ENCODE measurements around the gene GJA4. TPM values are rescaled to one million over a fixed set of nuclear protein-coding genes. Genes with fewer than 3 reads are reported as not detected.
"Not testable (repeated sequence)": the region's sequence is repeated elsewhere in the genome, so short reads cannot be mapped to it uniquely, and the experiment has no call there.

The GJA4 gene
- total RNA-seq, 1 experiment from 2014 or later, result not detected

DNA sequence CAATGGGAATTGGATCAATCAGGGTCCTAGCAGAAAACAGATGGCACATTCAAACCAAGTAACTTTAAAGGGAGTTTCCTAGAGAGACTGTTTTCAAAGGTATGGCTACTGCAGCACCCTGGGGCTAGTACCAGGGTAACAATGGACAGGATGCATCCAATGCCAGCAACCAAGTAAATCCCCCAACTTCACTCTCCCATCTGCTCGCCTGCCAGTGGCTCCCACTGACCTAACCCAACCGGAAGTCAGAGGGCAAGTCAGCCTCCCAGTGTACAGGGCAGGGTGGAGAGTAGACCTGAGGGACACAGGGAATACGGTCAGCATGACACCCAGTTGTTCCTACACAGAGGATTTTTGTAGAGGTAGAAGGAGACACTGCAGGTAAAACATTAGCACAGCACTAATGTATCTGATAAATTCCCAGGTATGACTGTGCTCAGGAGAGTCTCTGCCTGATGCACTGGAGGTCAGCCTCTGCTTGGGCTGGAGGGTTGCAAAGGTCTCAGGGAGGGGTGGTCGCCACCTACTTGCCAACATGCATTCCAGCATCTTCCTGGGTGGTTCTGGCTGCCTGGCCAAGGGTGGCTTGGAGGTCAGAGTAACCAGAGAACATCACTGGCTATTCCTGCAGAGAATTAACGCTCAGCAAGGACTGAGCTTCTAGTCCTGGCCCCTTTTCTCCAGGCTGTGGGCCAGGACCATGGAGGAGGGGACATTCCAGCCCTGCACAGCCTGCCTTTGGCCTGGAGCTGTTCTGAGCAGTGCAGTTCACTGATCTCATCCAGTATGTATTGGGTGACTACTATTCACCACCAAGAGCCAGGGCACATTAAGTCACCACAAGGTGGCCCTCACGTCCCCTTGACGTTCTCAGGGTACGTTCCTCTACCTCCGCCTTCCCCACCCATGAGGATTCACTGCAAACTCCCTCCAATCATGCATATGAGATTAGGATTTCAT, 5.1 kb upstream of the GJA4 start:
- peak; percentile 11 for DNase-seq (ENCODE audit: low read depth)

DNA sequence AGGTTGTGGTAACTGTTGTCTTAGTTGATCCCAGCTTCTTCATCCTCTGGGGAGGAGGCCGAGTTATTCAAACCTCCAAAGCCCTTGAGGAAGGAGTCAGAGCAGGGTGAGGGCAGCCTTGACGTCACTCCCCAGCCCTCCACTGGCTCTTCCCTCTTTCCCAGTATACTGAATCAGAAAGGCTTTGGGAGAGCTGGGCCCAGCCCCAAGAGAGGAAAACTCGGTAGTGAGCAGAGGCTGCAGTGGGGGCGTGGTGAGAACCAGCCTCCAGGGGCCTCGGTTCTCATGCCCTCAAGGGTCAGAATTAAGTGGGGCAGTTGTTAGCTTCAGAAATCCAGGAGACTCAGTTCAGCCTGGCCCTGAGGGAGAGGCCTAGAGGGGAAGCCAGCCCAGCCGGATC, 1.8 kb upstream of the GJA4 start:
- DNase-seq (ENCODE audit: low read depth), result no peak

DNA sequence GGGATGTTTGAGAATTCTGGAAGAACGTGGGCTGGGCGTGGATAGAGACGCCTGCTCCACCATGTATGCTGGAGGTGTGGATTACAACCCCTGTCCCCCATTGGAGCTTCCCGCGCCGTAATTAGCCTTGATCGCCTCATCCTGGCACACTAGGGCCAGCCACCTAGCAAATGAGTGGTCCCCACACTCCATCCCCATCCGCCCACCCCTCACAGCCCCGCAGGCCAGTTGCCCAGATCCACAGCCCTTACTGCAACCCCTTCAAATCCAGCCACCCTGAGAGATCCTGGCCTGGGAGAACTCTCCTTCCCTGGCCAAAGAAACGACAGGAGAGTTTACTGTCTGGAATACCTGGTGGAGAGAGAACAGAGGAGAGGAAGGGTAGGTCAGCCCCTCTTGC, 375 bp upstream of the GJA4 start:
- DNase-seq (ENCODE audit: low read depth), result no peak

DNA sequence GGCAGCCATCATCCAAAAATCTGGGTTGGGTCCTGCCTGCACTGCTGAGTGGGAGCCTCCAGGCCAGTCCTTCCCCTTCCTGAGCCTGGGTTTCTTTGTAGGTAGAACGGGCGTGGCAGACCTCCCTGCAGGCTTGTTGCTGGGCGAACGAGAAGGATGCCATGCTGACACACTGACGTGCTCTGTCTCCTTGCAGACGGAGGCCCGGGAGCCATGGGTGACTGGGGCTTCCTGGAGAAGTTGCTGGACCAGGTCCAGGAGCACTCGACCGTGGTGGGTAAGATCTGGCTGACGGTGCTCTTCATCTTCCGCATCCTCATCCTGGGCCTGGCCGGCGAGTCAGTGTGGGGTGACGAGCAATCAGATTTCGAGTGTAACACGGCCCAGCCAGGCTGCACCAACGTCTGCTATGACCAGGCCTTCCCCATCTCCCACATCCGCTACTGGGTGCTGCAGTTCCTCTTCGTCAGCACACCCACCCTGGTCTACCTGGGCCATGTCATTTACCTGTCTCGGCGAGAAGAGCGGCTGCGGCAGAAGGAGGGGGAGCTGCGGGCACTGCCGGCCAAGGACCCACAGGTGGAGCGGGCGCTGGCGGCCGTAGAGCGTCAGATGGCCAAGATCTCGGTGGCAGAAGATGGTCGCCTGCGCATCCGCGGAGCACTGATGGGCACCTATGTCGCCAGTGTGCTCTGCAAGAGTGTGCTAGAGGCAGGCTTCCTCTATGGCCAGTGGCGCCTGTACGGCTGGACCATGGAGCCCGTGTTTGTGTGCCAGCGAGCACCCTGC, 1.4 kb downstream of the GJA4 start:
- no peak for DNase-seq (ENCODE audit: low read depth)

DNA sequence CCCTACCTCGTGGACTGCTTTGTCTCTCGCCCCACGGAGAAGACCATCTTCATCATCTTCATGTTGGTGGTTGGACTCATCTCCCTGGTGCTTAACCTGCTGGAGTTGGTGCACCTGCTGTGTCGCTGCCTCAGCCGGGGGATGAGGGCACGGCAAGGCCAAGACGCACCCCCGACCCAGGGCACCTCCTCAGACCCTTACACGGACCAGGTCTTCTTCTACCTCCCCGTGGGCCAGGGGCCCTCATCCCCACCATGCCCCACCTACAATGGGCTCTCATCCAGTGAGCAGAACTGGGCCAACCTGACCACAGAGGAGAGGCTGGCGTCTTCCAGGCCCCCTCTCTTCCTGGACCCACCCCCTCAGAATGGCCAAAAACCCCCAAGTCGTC, 2.0 kb downstream of the GJA4 start:
- no peak for DNase-seq (ENCODE audit: low read depth)

DNA sequence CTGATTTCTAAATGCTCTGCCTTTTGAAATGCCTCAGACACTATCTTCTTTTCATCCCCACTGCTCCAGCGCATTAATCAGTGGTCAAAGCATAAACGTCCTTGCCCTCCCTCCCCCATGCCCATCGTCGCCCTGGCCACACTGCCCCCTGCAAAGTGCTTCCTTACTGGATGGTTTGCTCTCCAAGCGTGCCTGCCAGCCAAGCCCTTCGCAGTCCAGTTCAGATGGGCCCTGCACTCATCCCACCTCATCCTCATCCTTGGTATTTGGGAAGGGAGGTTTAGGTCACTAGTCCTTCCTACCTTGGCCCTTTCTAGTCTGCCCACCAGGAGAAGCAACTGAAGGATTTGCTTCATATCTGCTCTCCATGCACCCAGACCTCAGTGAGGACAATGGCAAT, 3.1 kb downstream of the GJA4 start:
- DNase-seq (ENCODE audit: low read depth), result no peak

DNA sequence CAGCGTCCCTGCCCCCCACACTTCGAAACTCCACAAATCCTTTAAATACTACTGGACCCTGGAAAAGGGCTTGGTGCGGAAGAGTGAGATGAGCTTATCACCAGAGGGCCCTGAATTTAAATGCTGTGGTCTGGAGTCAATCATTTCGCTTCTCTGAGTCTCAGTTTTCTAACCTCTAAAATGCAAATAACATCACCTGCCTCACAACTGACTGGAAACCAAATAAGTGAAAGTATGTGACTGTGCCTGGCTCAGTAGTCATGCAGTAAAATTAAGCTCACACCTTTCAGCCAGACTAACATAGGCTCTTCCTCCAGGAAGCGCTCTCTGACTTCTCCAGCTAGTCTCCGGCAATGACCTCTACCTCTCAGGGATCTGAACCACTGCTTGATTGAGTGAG, 4.2 kb downstream of the GJA4 start:
- no peak for DNase-seq (ENCODE audit: low read depth)

DNA sequence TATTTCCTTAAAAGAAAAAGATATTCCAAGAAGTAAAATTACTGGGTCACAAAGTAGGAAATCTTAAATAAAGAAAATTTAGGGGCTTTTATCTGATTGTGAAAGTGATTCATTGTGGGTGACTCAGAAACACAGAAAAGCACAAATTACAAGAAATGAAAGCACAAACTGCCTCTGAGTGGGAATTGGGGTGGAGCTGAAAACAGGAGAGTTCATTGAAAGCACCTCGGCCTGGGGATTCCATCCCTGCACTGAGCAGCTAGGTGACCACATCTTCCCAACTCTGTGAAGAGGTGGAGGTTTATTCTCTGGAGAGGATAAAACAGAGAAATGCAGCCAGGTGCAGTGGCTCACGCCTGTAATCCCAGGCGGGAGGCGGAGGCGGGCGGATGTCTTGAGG, 7.4 kb downstream of the GJA4 start:
- DNase-seq (ENCODE audit: low read depth), result no peak

DNA sequence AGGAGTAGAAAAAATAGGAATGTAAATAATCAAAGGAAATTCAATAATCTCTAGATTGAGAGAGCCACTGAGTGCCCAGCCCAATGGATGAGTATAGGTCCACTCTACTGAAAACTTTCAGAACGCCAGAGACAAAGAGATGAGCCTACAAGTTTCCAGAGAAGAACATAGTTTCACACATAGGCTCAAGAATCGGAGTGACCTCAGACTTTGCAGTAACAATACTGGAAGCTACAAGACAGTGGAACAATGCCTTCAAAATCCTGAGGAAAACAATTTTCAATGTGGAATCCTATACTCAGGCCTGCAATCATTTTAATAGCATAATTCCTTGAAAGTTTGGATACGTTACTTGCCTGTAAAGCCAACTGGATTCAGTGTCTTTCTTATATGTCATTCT, 11.0 kb downstream of the GJA4 start:
- DNase-seq (ENCODE audit: low read depth), result no peak

DNA sequence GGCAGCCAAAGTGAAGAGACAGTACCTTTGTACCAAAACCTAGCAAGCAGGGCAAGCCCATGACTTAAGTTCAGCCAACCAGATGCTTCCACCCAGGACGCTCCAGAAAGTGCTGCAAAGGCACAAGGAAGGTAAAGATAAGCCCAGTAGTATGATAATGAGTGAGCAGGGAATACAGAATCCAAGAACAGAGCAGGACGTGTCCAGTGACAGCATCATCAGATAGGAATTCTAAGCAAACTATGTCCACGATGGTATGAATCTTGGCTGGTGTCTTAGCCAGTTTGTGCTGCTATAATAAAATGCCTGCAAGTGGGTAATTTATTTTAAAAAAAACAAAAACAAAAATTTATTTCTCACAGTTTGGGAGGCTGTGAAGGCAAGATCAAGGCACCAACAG, 13.6 kb downstream of the GJA4 start:
- DNase-seq (ENCODE audit: low read depth), result no peak

DNA sequence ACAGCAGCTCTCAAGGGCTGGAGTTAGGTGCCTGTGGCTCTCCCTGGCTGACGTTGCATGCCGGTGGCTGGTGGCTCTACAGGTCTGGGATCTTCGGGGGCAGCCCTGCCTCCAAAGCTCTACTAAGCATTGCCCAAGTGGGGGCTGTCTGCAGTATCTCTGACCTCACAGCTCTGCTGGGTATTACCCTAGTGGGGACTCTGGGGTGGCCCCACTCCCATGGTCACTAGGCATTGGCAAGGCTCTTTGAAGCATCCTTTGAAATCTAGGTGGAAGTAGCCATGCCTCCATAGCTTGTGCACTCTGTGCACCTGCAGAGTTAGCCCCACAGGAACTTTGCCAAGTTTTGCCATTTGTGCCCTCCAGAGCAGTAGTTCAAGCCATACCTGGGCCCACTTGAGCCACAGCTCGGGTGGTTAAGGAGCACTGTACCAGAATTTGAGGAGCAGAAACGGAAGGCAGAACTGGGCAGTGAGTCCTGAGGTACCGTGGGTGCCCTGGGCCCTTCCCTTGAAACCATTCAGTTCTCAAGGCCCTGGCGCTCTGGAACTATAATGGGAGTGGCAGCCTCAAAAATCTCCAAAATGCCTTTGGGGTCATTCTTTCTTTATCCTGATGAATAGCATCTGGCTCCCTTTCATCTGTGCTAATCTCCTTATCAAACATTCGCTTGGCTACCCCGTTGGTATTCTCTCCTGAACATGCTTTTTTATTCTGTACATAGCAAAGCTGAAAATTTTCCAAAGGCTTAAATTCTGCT, 15.4 kb downstream of the GJA4 start:
- DNase-seq (ENCODE audit: low read depth), result no peak

DNA sequence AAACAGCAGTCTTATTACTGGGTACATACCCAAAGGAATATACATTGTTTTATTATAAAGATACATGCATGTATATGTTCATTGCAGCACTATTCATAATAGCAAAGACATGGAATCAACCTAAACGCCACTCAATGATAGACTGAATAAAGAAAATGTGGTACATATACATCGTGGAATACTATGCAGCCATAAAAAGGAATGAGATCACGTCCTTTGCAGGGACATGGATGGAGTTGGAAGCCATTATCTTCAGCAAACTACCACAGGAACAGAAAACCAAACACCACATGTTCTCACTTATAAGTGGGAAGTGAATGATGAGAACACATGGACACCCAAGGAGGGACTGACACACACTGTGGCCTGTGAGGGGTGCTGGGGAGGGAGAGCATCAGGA, 18.0 kb downstream of the GJA4 start:
- DNase-seq (ENCODE audit: low read depth), result not testable (repeated sequence)

DNA sequence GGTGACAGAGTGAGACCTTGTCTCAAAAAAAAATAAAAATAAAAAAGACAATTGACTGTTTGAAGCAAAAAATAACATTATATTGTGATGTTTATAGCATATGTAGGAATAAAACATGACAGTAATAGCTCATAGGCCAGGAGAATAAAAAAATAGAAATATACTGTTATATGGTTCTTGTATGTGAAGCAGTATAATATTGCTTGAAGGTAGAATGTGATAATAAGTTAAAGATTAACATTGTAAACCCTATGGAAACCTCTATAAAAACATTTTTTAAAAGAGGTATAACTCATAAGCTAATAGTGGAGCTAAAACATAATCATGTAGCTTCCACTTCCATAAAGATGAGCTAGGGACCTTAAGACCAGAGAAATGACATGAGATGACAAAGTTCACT, 23.5 kb downstream of the GJA4 start:
- DNase-seq (ENCODE audit: low read depth), result no peak

DNA sequence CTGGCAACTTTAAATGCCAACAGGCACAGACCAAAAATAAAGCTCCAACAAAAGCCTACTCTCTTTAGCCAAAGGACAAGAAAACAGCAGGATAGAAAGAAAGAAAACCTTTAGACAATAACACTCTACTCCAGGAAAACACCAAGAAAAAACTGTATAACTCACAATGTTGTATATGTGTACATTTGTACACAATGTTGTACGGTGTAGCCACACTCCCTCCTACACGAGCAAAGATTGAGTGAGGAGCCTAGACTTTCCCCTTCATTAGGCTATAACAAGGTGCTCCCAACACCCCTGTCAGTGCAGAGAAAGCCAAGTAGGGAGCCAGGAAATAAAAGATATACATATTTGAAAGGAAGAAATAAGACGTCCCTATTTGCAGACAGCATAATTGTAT, 24.0 kb downstream of the GJA4 start:
- no peak for DNase-seq (ENCODE audit: low read depth)

DNA sequence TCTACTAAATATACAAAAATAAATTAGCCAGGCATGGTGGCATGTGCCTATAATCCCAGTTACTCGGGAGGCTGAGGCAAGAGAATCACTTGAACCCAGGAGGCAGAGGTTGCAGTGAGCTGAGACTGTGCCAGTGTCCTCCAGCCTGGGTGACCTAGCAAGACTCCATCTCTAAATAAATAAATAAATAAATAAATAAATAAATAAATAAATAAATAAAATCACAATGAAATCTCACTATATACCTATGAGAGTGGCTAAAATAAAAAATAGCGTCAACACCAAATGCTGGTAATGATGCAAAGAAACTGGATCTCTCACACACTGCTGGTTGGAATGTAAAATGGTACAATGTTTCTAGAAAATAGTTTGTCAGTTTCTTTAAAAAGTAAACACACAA, 26.1 kb downstream of the GJA4 start:
- not testable (repeated sequence) for DNase-seq (ENCODE audit: low read depth)

DNA sequence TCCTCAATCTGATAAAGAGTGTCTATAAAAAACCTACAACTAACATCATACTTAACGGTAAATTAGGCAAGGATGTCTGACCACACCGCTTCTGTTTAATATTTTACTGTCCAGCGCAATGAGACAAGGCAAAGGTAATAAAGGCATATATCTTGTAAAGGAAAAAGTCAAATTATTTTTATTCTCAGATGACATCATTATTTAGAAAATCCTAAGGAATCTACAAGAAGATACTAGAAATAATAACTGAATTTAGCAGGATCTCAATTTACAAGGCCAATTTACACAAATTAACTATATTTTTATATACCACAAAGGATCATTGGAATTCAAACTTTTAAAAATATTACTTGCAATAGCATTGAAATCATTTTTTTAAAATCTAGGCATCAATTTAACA, 29.4 kb downstream of the GJA4 start:
- DNase-seq (ENCODE audit: low read depth), result no peak

DNA sequence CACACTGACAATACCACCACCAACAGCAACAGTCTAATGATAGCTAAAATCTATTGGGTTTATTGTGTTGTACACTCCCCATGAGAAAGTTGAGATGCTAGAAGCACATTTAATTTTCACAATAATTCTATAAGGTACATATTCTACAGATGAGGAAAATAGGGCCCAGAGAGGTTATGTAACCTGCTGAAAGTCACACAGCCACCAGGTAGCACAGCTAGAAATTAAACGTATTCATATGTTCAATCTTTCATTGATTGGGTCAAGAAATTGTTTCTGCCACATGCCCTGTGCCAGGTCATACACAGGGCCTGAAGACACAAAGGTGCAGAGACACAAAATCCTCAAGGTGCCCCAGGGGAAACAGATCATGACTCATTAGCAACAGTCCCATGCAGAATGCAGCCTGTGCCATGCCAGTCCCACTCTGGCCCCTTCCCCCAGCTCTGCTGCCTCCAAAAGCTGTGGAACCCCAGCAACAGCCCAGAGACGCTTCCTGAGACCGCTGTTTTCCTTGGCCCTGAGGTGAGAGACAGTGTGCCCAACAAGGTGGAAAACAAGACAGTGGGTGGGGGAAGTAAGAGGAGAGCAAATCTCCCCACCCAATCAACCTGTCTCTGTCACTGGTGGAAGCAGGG, 32.1 kb downstream of the GJA4 start:
- DNase-seq (ENCODE audit: low read depth), result no peak

DNA sequence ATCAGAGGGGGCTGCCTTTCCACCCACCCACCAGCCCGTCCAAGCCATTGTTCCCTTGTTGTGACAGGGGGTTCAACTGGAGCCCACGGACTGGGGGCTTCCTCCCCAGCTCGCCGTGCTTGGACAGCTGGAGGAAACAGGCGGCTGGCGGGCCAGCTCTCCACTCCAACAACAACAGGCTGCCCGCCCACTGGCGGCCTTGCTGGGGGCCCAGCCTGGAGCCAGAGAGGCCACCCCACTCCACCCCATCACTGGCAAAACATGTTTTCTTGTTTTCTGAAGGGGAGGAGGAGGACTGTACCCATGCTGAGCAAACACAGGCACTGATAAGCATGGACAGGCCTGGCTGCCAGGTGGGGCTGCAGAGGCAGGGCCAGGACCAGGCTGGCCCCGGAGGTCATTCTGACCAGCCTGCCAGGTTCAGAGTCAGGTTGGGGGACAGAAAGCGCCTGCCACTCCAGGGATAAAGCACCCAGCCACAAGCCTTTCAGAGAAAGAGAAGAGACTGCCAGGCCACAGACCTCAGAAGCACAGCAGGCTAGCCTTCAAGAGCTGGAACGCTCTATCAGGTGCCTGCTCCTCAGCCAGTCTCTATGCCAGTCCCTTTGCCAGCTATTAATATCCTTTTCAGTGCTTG, 32.8 kb downstream of the GJA4 start:
- no peak for DNase-seq (ENCODE audit: low read depth)

DNA sequence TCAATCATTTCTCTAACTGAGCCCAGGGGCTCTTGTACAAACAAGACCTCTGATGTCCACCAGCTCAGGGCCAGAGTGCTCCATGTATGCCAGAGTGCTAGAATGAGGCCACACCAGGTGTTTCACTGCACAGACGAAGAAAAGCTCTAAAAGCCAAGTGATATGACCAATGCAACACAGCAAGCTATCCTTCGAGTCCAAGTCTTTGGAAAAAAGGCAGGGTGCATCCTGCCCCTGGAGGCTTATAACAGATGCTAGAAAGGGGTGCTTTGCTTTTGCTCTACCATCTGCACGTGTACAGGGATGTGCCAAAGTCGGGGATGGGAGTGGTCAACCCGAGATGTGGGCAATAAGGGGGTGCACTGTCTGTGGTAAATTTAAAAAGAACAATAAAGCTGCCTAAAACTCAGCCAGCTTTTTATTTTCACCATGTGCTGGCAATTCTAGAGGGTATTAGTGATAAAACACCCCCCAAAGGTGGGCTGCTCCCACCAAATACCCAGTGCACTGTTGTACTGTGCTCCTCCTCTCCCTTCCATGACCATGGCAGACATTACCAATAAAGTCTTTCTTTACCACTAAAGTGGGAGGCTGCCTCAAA, 34.6 kb downstream of the GJA4 start:
- no peak for DNase-seq (ENCODE audit: low read depth)

DNA sequence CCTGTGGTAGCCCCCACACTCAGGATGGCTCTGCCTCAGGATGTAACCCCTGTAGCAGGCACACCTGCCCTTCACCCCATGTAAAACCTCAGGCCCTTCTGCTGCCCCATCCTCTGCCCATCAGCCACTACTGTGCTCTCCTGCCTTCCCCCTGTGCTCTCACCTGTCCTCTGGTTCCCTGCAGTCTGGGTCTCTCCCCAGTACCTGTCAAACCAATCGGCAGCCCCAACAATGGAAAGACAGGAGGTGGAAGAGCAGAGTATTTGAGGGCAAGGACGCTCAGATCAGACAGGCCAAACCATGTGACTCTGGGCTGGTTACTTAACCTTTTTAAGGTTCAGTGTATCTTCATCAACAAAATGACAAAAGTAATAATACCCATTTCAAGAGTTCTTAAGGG, 35.8 kb downstream of the GJA4 start:
- DNase-seq (ENCODE audit: low read depth), result no peak
